GM12878 (cell line): ENCODE results near the gene ICAM2.

ENCODE experiments used
- GATAD2B ChIP-seq: fragments of 450-650 bp; conservative IDR thresholded peaks from 2 replicates; pipeline ENCODE4 v1.6.1; 2017; ENCODE audit warnings: low read depth, mild to moderate bottlenecking, moderate library complexity
- HDGF ChIP-seq: fragments of 450-650 bp; IDR thresholded peaks from 2 replicates; pipeline ENCODE4 v1.6.1; 2016; ENCODE audit warnings: antibody characterized with exemption
- POLR2A ChIP-seq: IDR thresholded peaks from 2 replicates; pipeline ENCODE4 v1.6.1; 2011; ENCODE audit warnings: low read depth, mild to moderate bottlenecking, low read length
- TF ChIP-seq, protein P1 (sequence below): fragments of 450-650 bp; IDR thresholded peaks from 2 replicates; pipeline ENCODE4 v1.6.1; 2017; ENCODE audit warnings: mild to moderate bottlenecking
- TF ChIP-seq, protein P2 (sequence below): IDR thresholded peaks from 2 replicates; pipeline ENCODE4 v1.6.1; 2012; ENCODE audit warnings: mild to moderate bottlenecking, low read depth, low read length

DNA sequence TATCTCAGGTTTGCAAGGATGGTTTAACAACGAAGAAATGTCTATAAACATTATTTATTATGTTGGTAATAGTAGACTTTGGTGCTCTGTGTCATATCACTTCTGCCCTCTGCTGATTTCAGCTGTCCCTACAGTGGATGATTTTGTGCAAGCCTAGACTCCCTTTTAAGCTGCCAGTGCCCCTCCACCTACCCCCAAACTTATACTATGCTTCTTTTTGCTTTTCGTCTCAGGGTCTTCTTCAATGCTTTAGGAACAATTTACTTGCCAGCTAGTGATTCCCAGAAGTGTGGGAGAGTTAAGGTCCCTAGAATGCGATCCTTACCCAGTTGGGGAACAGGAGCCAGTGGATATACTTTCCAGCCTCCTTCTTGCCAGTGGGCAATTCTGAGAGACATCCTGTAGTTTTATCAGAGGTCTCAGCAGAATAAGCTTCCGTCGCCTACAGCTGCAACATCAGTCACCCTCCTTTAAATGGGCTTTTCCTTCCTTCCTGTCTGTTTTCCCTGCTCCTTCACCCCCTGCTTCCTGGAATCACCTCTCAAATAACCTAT lies 4.1 kb downstream of the ICAM2 start:
- TF ChIP-seq GATAD2B (no peak), POLR2A (no peak), HDGF (no peak)
- TF ChIP-seq, protein P1, sequence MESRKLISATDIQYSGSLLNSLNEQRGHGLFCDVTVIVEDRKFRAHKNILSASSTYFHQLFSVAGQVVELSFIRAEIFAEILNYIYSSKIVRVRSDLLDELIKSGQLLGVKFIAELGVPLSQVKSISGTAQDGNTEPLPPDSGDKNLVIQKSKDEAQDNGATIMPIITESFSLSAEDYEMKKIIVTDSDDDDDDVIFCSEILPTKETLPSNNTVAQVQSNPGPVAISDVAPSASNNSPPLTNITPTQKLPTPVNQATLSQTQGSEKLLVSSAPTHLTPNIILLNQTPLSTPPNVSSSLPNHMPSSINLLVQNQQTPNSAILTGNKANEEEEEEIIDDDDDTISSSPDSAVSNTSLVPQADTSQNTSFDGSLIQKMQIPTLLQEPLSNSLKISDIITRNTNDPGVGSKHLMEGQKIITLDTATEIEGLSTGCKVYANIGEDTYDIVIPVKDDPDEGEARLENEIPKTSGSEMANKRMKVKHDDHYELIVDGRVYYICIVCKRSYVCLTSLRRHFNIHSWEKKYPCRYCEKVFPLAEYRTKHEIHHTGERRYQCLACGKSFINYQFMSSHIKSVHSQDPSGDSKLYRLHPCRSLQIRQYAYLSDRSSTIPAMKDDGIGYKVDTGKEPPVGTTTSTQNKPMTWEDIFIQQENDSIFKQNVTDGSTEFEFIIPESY: no peak
- TF ChIP-seq, protein P2, sequence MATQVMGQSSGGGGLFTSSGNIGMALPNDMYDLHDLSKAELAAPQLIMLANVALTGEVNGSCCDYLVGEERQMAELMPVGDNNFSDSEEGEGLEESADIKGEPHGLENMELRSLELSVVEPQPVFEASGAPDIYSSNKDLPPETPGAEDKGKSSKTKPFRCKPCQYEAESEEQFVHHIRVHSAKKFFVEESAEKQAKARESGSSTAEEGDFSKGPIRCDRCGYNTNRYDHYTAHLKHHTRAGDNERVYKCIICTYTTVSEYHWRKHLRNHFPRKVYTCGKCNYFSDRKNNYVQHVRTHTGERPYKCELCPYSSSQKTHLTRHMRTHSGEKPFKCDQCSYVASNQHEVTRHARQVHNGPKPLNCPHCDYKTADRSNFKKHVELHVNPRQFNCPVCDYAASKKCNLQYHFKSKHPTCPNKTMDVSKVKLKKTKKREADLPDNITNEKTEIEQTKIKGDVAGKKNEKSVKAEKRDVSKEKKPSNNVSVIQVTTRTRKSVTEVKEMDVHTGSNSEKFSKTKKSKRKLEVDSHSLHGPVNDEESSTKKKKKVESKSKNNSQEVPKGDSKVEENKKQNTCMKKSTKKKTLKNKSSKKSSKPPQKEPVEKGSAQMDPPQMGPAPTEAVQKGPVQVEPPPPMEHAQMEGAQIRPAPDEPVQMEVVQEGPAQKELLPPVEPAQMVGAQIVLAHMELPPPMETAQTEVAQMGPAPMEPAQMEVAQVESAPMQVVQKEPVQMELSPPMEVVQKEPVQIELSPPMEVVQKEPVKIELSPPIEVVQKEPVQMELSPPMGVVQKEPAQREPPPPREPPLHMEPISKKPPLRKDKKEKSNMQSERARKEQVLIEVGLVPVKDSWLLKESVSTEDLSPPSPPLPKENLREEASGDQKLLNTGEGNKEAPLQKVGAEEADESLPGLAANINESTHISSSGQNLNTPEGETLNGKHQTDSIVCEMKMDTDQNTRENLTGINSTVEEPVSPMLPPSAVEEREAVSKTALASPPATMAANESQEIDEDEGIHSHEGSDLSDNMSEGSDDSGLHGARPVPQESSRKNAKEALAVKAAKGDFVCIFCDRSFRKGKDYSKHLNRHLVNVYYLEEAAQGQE: no peak
